T-cell (primary cell): ENCODE measurements around the gene TTI1. TPM values are rescaled to one million over a fixed set of nuclear protein-coding genes. Genes with fewer than 3 reads are reported as not detected.

Experiments used
- ATAC-seq, 4 experiments: fragments of 200-7000 bp in 3 of 4; fragments of 150-1000 bp in 1 of 4; cut with Tn5 transposase; replicated peaks in 1 of 4; 1 replicate in 3 of 4; 2 replicates in 1 of 4; pipeline ENCODE4 v1.10.0; 2021; ENCODE audit warnings: moderate library complexity in 3 of 4, mild to moderate bottlenecking in 2 of 4, moderate number of reproducible peaks in 1 of 4
- CTCF ChIA-PET, 2 donors: fragments of 300-600 bp; sonication (Branson Sonifier 250); formaldehyde crosslinking; loops; one replicate each; lab custom pipeline; 2022; ENCODE audit warnings: antibody characterized with exemption in 2 of 2; lab: Charles Lee
- POLR2A ChIA-PET, 2 donors: fragments of 300-600 bp; sonication (Branson Sonifier 250); formaldehyde crosslinking; loops; one replicate each; lab custom pipeline; 2022; ENCODE audit warnings: antibody characterized with exemption in 2 of 2; lab: Charles Lee
- DNase-seq, 35 experiments: peaks; one replicate each; pipeline versions ENCODE4 v3.0.0 to v3.0.0-alpha.2; 2013 to 2023
- H3K27ac ChIP-seq: one replicate; pipeline ENCODE4 v1.5.1; 2013; ENCODE audit warnings: low read length
- H3K27me3 ChIP-seq, 2 experiments: replicated peaks in 1 of 2; 1 replicate in 1 of 2; 2 replicates in 1 of 2; pipeline versions ENCODE4 v1.6.1 to v1.7.0; 2013; ENCODE audit warnings: low read length in 1 of 2, mixed read lengths in 1 of 2; ENCODE audit not compliant: control insufficient read depth in 2 of 2, insufficient read depth in 2 of 2; ENCODE audit errors: extremely low read depth in 1 of 2
- H3K36me3 ChIP-seq, 2 donors: 1 replicate in 1 of 2; 2 replicates in 1 of 2; pipeline versions ENCODE4 v1.6.1 to v1.7.0; 2013; ENCODE audit warnings: low read length in 1 of 2; ENCODE audit not compliant: control insufficient read depth in 2 of 2, insufficient read depth in 1 of 2; ENCODE audit errors: extremely low read depth in 1 of 2
- H3K4me1 ChIP-seq, 2 experiments: 1 replicate in 1 of 2; 2 replicates in 1 of 2; pipeline versions ENCODE4 v1.6.1 to v1.7.0; 2013; ENCODE audit warnings: low read length in 2 of 2, mixed read lengths in 1 of 2; ENCODE audit not compliant: insufficient read depth in 2 of 2, control insufficient read depth in 1 of 2; ENCODE audit errors: extremely low read depth in 1 of 2
- H3K4me3 ChIP-seq, 2 donors: 1 replicate in 1 of 2; 2 replicates in 1 of 2; pipeline versions ENCODE4 v1.5.1 to v1.7.0; 2013; ENCODE audit warnings: mild to moderate bottlenecking in 2 of 2, low read length in 1 of 2, moderate library complexity in 1 of 2; ENCODE audit not compliant: control insufficient read depth in 1 of 2; ENCODE audit errors: extremely low read depth in 1 of 2
- H3K9me3 ChIP-seq: 2 replicates; pipeline ENCODE4 v1.7.0; 2013
- H3K27ac Mint-ChIP-seq, 2 donors: one replicate each; pipeline ENCODE4 v1.8.0; 2020 to 2021; ENCODE audit warnings: mild to moderate bottlenecking in 2 of 2, mixed read lengths in 2 of 2
- H3K27me3 Mint-ChIP-seq, 2 donors: one replicate each; pipeline ENCODE4 v1.8.0; 2021 to 2022; ENCODE audit warnings: mixed read lengths in 2 of 2
- H3K36me3 Mint-ChIP-seq: one replicate; pipeline ENCODE4 v1.8.0; 2021; ENCODE audit warnings: mixed read lengths
- H3K4me1 Mint-ChIP-seq, 3 donors: one replicate each; pipeline ENCODE4 v1.8.0; 2020 to 2022; ENCODE audit warnings: mixed read lengths in 3 of 3, mild to moderate bottlenecking in 1 of 3
- H3K4me3 Mint-ChIP-seq, 3 donors: one replicate each; pipeline ENCODE4 v1.8.0; 2020 to 2022; ENCODE audit warnings: mild to moderate bottlenecking in 3 of 3, mixed read lengths in 3 of 3, moderate library complexity in 3 of 3
- H3K9me3 Mint-ChIP-seq, 3 donors: one replicate each; pipeline ENCODE4 v1.8.0; 2020 to 2022; ENCODE audit warnings: mixed read lengths in 3 of 3
- WGBS: methylation state at CpG from one replicate; pipeline ENCODE4 v1.1.5; 2013; ENCODE audit warnings: missing lambda C conversion rate; ENCODE audit not compliant: insufficient coverage; 5-methylcytosine and 5-hydroxymethylcytosine counted together
- total RNA-seq, 35 experiments: library from RNA in 6 of 35; stranded (reverse) in 6 of 35; fragments of 120-200 nt in 1 of 35; gene quantifications; one replicate each; pipeline versions ENCODE4 v1.2.1 to v1.2.4 and lab custom pipeline; 2013 to 2026

Gene TTI1
- total RNA-seq, 5 donors from 2014 or later (not counting 1 experiment from before 2014, with no cell fraction given) = 17.8 to 27.6 (median 23.2) TPM

DNA sequence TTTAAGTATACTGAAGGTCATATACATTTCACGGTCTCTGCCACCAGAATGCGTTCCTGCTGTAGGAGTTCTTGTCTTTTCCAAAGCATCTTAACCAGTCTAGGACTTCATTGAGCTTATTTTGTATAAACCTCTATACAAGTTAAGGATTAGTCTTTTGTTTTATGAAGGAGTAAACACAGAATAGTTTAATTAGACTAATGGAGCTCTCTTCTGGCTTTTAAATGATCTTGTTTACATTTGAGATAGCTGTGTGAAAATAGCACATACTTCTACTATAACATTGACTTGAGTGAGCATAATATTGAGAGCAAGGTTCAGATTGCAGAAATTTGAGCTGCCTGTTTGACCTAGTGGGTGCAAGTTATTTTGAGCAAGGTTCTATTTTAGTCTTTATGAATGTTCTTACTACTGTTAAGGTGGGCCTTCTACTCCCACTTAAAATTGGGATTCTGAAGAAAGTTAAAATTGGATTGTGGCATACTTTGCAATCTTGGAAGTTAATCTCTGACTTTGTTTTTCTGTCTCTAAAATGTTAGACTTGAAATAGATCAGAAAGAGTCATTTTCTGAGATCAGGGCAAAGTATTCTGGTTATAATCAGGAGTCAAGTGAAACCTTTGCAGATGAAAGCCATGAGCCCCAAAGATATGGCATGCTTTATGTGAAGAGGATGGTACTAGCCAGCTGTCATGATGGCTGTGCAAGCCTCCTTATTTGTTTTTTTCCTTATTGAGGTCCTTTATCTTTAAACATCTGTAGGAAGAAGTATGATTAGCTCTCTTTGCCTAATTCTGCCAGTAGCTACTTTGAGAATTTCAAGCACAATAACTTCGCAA lies 42.1 kb upstream of the TTI1 start:
- H3K36me3 Mint-ChIP-seq = peaks cover 59% of the 10 kb centered on the region
- ATAC-seq (no peak), DNase-seq (no peak)
- ChIA-PET POLR2A (interaction anchor here in 1 of 2 donors (0.6 kb wide), 2 partner anchors 43 to 362 kb away, joined by 4 read pairs; no protein-coding TSS in a partner anchor), CTCF (interaction anchor here (0.5 to 0.9 kb wide), 5 partner anchors 13 to 146 kb away, joined by 3 to 8 read pairs (median 3); no protein-coding TSS in a partner anchor)
- Histone ChIP-seq H3K4me1 (no peaks in the 10 kb centered on the region), H3K27me3 (no peaks in the 10 kb centered on the region), H3K4me3 (no peak overlapping the region), H3K36me3 (peaks cover 9 to 42% of the 10 kb centered on the region in 2 donors), H3K27ac (no peak overlapping the region), H3K9me3 (no peaks in the 10 kb centered on the region)
- peak overlapping the region in 1 of 2 donors; percentile 22 for H3K27ac Mint-ChIP-seq
- no CpG with 5 or more reads among the region's 3 CpGs for WGBS
- peaks cover 0 to 7% (median 0%) of the 10 kb centered on the region in 3 donors for H3K9me3 Mint-ChIP-seq
- H3K4me3 Mint-ChIP-seq = no peak overlapping the region
- H3K4me1 Mint-ChIP-seq = peaks cover 19 to 31% (median 29%) of the 10 kb centered on the region in 3 donors
- H3K27me3 Mint-ChIP-seq = no peaks in the 10 kb centered on the region

DNA sequence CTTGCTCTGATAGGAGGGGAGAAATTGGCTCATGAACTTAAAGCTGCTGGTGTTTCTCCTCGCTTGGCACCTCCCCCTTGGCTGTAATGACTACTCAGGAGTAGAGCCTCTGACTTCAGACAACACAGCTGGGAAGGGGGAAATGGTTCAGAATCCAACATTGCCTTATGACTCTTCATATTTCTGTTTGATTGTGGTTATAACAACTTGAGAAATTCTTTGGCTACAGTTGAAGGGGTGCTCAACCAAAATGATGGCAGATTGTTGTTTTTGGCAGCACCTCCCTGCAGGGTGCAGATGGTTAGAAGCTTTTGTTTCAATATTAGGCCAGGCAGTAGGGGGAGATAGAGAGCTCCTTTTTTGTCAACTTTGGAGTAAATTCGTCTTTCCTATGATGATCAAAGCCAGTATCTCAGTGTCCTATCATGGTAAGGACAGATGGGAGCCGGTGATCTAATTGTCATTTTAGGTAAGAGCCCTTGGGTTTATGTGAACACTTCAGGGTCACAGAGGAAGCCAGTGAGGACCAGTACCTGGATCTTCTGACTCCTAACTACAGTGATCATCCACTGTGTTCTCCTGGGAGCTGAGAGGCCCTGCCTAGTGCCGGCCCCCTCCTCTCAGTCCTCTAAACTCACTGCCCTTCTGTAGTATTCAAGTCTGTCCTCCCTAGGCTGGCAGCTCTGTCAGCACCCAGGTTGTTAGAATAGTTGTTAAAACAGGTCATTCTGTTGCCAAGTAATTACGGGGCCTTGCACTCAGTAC lies 40.2 kb upstream of the TTI1 start:
- H3K36me3 Mint-ChIP-seq = peaks cover 56% of the 10 kb centered on the region
- H3K4me3 Mint-ChIP-seq = no peak overlapping the region
- peak in 7 of 35 experiments; percentile 5 to 59 (median 16) for DNase-seq
- Histone ChIP-seq H3K27ac (no peak overlapping the region), H3K27me3 (no peaks in the 10 kb centered on the region), H3K4me3 (no peak overlapping the region), H3K9me3 (no peaks in the 10 kb centered on the region), H3K4me1 (no peaks in the 10 kb centered on the region), H3K36me3 (peaks cover 10 to 37% of the 10 kb centered on the region in 2 donors)
- 67% methylated on average over 1 of the region's 5 CpGs for WGBS
- POLR2A ChIA-PET = interaction anchor here in 1 of 2 donors (0.6 kb wide), 1 partner anchor 12 kb away, joined by 10 read pairs; no protein-coding TSS in a partner anchor
- CTCF ChIA-PET = interaction anchor here (0.5 to 2.3 kb wide), 10 partner anchors 9 to 366 kb away, joined by 3 to 21 read pairs (median 4); partner anchors contain the start of genes RPRD1B (in 1 of the 2) and TTI1 (in 1 of the 2)
- H3K27ac Mint-ChIP-seq = peak overlapping the region in 1 of 2 donors; percentile 9
- peaks cover 0 to 5% (median 0%) of the 10 kb centered on the region in 3 donors for H3K9me3 Mint-ChIP-seq
- H3K4me1 Mint-ChIP-seq = peaks cover 10 to 24% (median 24%) of the 10 kb centered on the region in 3 donors
- ATAC-seq = peak; percentile 36 to 52 (median 48)
- no peaks in the 10 kb centered on the region for H3K27me3 Mint-ChIP-seq

DNA sequence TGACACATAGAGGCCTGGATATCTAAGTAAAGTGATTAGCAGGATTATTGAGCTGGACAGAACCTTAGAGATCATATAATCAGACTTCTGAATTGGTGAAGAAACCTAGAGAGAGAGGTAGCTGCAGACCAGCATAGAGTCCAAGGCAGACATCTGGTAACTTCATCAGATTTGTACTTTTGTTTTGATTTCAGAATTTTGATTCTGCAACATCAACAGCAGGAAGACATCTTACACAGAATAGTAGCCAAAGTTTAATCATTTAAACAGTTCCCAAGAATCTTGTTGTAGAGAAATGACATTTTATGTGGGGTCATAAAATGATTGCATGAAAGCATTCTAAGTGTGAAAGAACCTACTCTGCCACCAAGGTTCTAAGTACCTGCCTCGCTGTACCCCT lies 39.6 kb upstream of the TTI1 start:
- CTCF ChIA-PET = interaction anchor here (0.5 to 2.3 kb wide), 8 partner anchors 8 to 335 kb away, joined by 3 to 21 read pairs (median 4); partner anchors contain the start of genes RPRD1B (in 1 of the 2) and TTI1 (in 1 of the 2)
- H3K27ac Mint-ChIP-seq = no peak overlapping the region
- no peak for ATAC-seq
- H3K4me3 Mint-ChIP-seq = no peak overlapping the region
- Histone ChIP-seq H3K4me1 (no peaks in the 10 kb centered on the region), H3K4me3 (no peak overlapping the region), H3K27ac (no peak overlapping the region), H3K9me3 (no peaks in the 10 kb centered on the region), H3K36me3 (peaks cover 8 to 40% of the 10 kb centered on the region in 2 donors), H3K27me3 (no peaks in the 10 kb centered on the region)
- WGBS = no CpG with 5 or more reads among the region's 1 CpG
- POLR2A ChIA-PET = interaction anchor here in 1 of 2 donors (0.6 kb wide), 1 partner anchor 13 kb away, joined by 10 read pairs; no protein-coding TSS in a partner anchor
- peaks cover 56% of the 10 kb centered on the region for H3K36me3 Mint-ChIP-seq
- DNase-seq = no peak
- H3K9me3 Mint-ChIP-seq = peaks cover 0 to 5% (median 0%) of the 10 kb centered on the region in 3 donors
- no peaks in the 10 kb centered on the region for H3K27me3 Mint-ChIP-seq
- H3K4me1 Mint-ChIP-seq = peaks cover 10 to 24% (median 24%) of the 10 kb centered on the region in 3 donors

DNA sequence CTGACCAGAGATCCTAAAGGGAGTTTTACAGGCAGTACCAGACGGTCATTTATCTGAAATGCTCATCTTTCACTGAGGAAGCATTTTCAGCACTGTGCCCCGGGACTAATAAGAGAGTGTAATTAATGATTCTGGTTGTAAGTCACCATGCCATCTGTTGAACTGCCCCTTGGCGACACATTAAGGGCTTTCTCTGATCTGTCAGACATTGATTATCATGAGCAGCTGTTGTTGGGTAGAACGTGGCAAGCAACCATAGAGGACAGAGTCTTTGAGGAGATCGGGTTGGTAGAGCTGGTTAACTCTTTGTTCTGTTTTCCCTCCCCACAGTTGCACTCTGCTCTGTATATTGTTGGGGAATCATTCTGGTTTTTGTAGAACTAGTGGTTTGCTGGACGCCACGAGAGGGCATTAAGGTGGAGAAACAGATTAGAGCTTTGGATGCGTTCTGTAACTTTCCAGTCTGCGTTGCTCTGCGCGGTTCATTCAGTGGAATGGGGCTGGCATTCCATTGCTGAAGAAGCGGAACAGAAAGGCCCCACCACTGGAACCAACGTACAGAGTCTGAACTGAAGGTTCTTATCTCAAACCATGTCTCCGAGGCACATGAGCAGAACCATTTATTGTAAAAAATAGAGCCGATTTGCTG lies 34.6 kb upstream of the TTI1 start:
- H3K27ac ChIP-seq = no peak overlapping the region
- Mint-ChIP-seq H3K27ac (no peak overlapping the region), H3K9me3 (peaks cover 0 to 5% (median 0%) of the 10 kb centered on the region in 3 donors), H3K4me1 (peaks cover 3 to 7% (median 4%) of the 10 kb centered on the region in 3 donors), H3K27me3 (no peaks in the 10 kb centered on the region), H3K36me3 (peaks cover 72% of the 10 kb centered on the region), H3K4me3 (no peak overlapping the region)
- H3K36me3 ChIP-seq = peaks cover 5 to 69% of the 10 kb centered on the region in 2 donors
- no peaks in the 10 kb centered on the region for H3K4me1 ChIP-seq
- H3K27me3 ChIP-seq = no peaks in the 10 kb centered on the region
- WGBS = 96% methylated on average over 12 of the region's 15 CpGs
- ChIA-PET CTCF (interaction anchor here in 1 of 2 donors (2.0 kb wide), 1 partner anchor 153 kb away, joined by 7 read pairs; no protein-coding TSS in a partner anchor), POLR2A (no interaction called here)
- H3K9me3 ChIP-seq = no peaks in the 10 kb centered on the region
- H3K4me3 ChIP-seq = no peak overlapping the region
- ATAC-seq (no peak), DNase-seq (no peak)

DNA sequence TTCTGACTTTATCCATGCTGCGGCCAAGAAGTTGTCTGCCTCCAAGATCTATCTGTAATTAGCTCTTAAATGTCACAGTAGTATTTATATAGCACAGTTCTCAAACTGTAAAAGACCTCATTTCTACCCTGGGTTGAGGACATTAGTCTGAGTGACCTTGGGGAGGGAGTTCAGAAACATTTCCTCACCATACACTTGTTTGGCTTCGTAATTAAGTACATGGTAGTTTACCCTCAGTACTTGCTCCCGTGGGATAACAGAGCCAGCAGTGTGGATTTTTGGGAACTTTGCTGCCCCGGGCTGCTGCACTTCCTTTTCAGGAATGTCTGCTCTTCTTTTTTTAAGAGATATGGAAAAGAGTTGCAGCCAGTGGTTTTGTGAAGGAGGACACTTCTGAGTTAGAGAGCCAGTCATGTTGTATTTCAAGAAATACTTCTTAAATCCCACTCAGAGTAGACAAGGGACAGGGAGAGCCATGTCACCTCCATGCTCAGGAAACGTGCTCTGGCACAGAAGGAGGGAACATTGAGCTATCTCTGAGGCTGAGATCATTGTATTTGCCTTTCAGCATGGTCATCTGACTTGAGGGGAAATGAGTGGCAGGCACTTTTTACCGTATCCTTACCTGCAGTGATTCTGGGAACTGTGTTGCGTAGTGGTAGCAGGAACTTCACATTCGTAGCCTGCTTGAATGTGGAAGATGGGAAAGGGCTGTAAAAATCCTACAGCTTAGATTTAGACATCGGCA lies 33.9 kb upstream of the TTI1 start:
- no peak for ATAC-seq
- CTCF ChIA-PET = interaction anchor here in 1 of 2 donors (2.0 kb wide), 1 partner anchor 154 kb away, joined by 7 read pairs; no protein-coding TSS in a partner anchor
- POLR2A ChIA-PET = no interaction called here
- WGBS = 95% methylated on average over 7 of the region's 9 CpGs
- H3K27me3 Mint-ChIP-seq = no peaks in the 10 kb centered on the region
- H3K4me1 ChIP-seq = no peaks in the 10 kb centered on the region
- peaks cover 65% of the 10 kb centered on the region for H3K36me3 Mint-ChIP-seq
- H3K4me3 ChIP-seq = no peak overlapping the region
- no peak overlapping the region for H3K27ac Mint-ChIP-seq
- H3K4me1 Mint-ChIP-seq = peaks cover 0 to 2% (median 0%) of the 10 kb centered on the region in 3 donors
- H3K36me3 ChIP-seq = peaks cover 8 to 70% of the 10 kb centered on the region in 2 donors
- no peaks in the 10 kb centered on the region for H3K9me3 ChIP-seq
- no peaks in the 10 kb centered on the region for H3K27me3 ChIP-seq
- peaks cover 0 to 5% (median 0%) of the 10 kb centered on the region in 3 donors for H3K9me3 Mint-ChIP-seq
- H3K27ac ChIP-seq = no peak overlapping the region
- no peak overlapping the region for H3K4me3 Mint-ChIP-seq
- no peak for DNase-seq
